Esophagus squamous epithelium (tissue), 5 donors: ENCODE data around the gene FOXL2NB. TPM values are rescaled to one million over a fixed set of nuclear protein-coding genes. Genes with fewer than 3 reads are reported as not detected.
"Not testable (repeated sequence)": the region's sequence is repeated elsewhere in the genome, so short reads cannot be mapped to it uniquely, and the experiment has no call there.

Source experiments
- DNase-seq: peaks from one replicate; lab custom pipeline; 2025; lab: John Stamatoyannopoulos, UW
- H3K27ac ChIP-seq, 4 donors: fragments of 200-600 bp; sonication (generic); one replicate each; pipeline ENCODE4 v1.5.1; 2016 to 2019; ENCODE audit warnings: mild to moderate bottlenecking in 1 of 4
- H3K27me3 ChIP-seq, 4 donors: fragments of 200-600 bp; sonication (generic); 1 replicate in 3 of 4; 2 replicates in 1 of 4; pipeline versions ENCODE4 v1.5.1 to v1.6.0; 2017 to 2021; ENCODE audit warnings: antibody characterized with exemption in 1 of 4
- H3K36me3 ChIP-seq, 3 donors: fragments of 200-600 bp; sonication (generic); one replicate each; pipeline ENCODE4 v1.5.1; 2016 to 2019
- H3K4me1 ChIP-seq, 3 donors: fragments of 200-600 bp; sonication (generic); one replicate each; pipeline ENCODE4 v1.5.1; 2017 to 2019
- H3K4me3 ChIP-seq, 4 donors: fragments of 200-600 bp; sonication (generic); 1 replicate in 3 of 4; 2 replicates in 1 of 4; pipeline ENCODE4 v1.5.1; 2016 to 2019; ENCODE audit warnings: mild to moderate bottlenecking in 2 of 4, moderate library complexity in 1 of 4
- H3K9me3 ChIP-seq, 3 donors: fragments of 200-600 bp; sonication (generic); one replicate each; pipeline ENCODE4 v1.5.1; 2016 to 2019
- POLR2A ChIP-seq, 4 donors: fragments of 450-650 bp; IDR thresholded peaks; one replicate each; pipeline ENCODE4 v1.6.1; 2017; ENCODE audit warnings: antibody characterized with exemption in 4 of 4, mild to moderate bottlenecking in 4 of 4, moderate library complexity in 3 of 4
- WGBS, 2 donors: methylation state at CpG; one replicate each; pipeline ENCODE4 v1.1.5; 2018; 5-methylcytosine and 5-hydroxymethylcytosine counted together
- intact Hi-C: fragments of 100-400 bp; cut with DNase I; formaldehyde crosslinking; loops from one replicate; pipeline ENCODE4 v1.15.0; 2022
- total RNA-seq, 4 donors: library from RNA; depleted of rRNA; stranded (reverse); fragments of >200 nt; gene quantifications; one replicate each; pipeline ENCODE4 v1.1.0, GENCODE V29; 2016
- TF ChIP-seq, protein P1 (sequence below), 6 experiments: fragments of 450-650 bp in 4 of 6; fragments of 200-600 bp in 2 of 6; sonication (generic) in 2 of 6; IDR thresholded peaks; one replicate each; pipeline ENCODE4 v1.5.1; 2016 to 2019; ENCODE audit warnings: antibody characterized with exemption in 6 of 6, mild to moderate bottlenecking in 4 of 6, moderate library complexity in 4 of 6
- donor health status: DM: yes; HTN: yes; CAD: no.

Gene FOXL2NB
- total RNA-seq, 4 donors from 2014 or later = 0.57 to 1.1 TPM; not detected in 2

DNA sequence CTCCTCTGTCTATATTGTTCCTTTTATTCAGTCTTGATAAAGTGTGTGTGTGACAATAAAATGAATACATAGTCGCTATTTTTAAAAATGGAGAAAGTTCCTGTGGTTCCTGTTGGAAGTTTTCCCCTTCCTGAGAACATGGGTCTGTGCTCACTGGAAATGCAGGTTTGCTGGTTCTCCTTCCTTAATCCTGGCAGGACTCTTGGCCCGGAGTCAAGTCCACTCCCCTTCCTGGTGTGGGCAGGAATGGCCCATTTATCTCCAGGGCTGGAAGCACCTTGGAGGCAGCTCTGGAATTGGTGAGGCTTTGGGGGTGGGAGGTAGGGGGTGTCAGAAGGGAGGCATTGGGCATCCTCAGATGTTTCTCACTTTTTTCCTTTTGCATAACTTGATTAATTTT is 30.2 kb upstream of the FOXL2NB start:
- Histone ChIP-seq H3K27me3 (no peaks in the 10 kb centered on the region), H3K36me3 (no peaks in the 10 kb centered on the region), H3K4me3 (no peak overlapping the region), H3K9me3 (no peaks in the 10 kb centered on the region), H3K4me1 (peaks cover 3 to 27% (median 15%) of the 10 kb centered on the region in 3 donors), H3K27ac (peak overlapping the region in 1 of 4 donors; percentile 93)
- intact Hi-C loops = loop anchor here (2.0 to 10.0 kb wide), 4 partner anchors 82 to 325 kb away; partner anchors contain the start of genes CEP70, FAIM and PIK3CB
- WGBS, 2 donors = 17 to 30% methylated on average over 1 to 2 of the region's 2 CpGs
- TF ChIP-seq, protein P1, sequence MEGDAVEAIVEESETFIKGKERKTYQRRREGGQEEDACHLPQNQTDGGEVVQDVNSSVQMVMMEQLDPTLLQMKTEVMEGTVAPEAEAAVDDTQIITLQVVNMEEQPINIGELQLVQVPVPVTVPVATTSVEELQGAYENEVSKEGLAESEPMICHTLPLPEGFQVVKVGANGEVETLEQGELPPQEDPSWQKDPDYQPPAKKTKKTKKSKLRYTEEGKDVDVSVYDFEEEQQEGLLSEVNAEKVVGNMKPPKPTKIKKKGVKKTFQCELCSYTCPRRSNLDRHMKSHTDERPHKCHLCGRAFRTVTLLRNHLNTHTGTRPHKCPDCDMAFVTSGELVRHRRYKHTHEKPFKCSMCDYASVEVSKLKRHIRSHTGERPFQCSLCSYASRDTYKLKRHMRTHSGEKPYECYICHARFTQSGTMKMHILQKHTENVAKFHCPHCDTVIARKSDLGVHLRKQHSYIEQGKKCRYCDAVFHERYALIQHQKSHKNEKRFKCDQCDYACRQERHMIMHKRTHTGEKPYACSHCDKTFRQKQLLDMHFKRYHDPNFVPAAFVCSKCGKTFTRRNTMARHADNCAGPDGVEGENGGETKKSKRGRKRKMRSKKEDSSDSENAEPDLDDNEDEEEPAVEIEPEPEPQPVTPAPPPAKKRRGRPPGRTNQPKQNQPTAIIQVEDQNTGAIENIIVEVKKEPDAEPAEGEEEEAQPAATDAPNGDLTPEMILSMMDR (IDR thresholded peaks at IDR 0.05) = no peak
- TF ChIP-seq POLR2A (IDR thresholded peaks at IDR 0.05) = no peak
- no peak for DNase-seq

DNA sequence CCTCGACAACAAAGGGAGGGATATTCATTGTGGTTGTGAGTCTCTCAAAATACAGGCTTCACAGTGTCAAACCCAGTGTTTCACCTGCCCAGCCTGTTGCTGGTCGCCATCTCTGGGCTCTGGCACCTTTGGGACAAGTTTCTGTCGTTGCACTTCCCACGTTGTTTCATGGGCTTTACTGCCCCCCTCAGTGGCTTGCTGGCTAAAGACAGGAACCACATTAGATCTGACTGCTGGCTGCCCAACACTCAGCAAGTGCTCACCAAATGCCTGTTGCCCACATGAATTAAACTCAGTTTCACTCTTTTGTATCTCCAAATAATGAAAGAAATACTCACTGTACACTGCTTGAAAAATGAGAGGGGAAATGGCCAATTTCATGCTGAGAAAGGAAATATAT is 27.7 kb upstream of the FOXL2NB start:
- no peak overlapping the region for H3K4me3 ChIP-seq
- WGBS, 2 donors = 63% methylated on average over 4 of the region's 4 CpGs
- no peak for TF ChIP-seq POLR2A (IDR thresholded peaks at IDR 0.05)
- TF ChIP-seq, protein P1 (IDR thresholded peaks at IDR 0.05) = no peak
- intact Hi-C loops = loop anchor here (5.0 to 10.0 kb wide), 3 partner anchors 85 to 327 kb away; partner anchors contain the start of genes CEP70, FAIM and PIK3CB
- no peak for DNase-seq
- peaks cover 3 to 25% (median 15%) of the 10 kb centered on the region in 3 donors for H3K4me1 ChIP-seq
- H3K9me3 ChIP-seq = no peaks in the 10 kb centered on the region
- no peak overlapping the region for H3K27ac ChIP-seq
- peaks cover 0 to 8% (median 0%) of the 10 kb centered on the region in 4 donors for H3K27me3 ChIP-seq
- no peaks in the 10 kb centered on the region for H3K36me3 ChIP-seq

DNA sequence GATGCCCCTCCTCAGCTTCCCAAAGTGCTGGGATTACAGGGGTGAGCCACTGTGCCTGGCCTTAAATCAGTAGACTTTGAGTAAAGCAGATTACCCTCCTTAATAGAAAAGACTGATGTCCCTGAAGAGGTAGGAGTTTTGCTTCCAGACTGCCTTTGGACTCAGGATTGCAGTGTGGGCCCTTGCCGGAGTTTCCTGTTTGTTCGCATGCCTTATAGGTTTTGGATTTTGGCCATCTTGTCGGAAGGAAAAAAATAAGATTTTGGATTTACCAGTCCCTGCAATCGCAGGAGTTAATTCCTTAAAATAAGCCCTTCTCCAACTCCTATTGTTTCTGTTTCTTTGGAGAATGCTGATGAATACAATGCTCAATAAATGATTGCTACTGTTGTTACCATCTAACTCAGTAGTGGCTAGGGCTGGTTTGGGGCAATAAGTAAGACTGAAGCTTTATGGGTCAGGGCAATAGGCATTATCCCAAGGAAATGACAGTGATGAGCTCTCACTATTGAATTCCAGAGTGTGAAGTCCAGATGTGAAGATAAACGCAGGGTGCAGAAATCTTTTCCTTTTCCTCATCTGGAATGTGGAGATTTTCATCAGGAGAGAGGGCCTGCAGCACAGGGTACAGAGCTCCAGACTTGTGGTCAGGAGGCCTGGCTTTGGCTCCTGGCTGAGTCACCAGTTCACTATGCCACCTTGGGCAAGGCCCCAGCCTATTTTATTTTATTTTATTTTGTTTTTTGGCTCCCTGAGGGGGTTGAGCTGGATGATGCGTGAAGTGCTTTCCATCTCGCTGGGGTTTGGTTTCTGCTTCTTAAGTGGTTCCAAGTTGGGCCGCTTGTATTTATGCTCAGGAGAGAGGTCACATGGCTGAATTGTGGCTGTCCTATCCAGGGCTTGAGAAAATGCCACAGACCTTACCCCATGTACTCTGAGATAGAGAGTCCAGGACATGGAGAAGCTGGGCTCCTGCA is 25.4 kb upstream of the FOXL2NB start:
- intact Hi-C loops = no loop called here
- no peak overlapping the region for H3K27ac ChIP-seq
- no peak for DNase-seq
- 64 to 66% methylated on average over 5 to 7 of the region's 8 CpGs for whole genome bisulfite sequencing, 2 donors
- TF ChIP-seq, protein P1 (IDR thresholded peaks at IDR 0.05) = no peak
- TF ChIP-seq POLR2A (IDR thresholded peaks at IDR 0.05) = no peak
- H3K4me1 ChIP-seq = peaks cover 0 to 9% (median 3%) of the 10 kb centered on the region in 3 donors
- no peaks in the 10 kb centered on the region for H3K9me3 ChIP-seq
- H3K4me3 ChIP-seq = no peak overlapping the region
- peaks cover 0 to 16% (median 0%) of the 10 kb centered on the region in 4 donors for H3K27me3 ChIP-seq
- no peaks in the 10 kb centered on the region for H3K36me3 ChIP-seq

DNA sequence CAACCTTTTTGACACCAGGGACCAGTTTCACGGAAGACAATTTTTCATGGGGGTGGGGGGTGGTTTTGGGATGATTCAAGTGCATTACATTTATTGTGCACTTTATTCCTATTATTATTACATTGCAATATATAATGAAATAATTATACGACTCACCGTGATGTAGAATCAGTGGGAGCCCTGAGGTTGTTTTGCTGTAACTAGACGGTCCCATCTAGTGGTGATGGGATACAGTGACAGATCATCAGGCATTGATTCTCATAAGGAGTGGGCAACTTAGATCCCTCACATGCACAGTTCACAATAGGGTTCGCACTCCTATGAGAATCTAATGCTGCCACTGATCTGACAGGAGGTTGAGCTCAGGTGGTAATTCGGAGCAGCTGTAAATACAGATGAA is 24.6 kb upstream of the FOXL2NB start:
- H3K27me3 ChIP-seq = peaks cover 0 to 16% (median 0%) of the 10 kb centered on the region in 4 donors
- H3K27ac ChIP-seq, intact Hi-C loops, H3K4me1 ChIP-seq, H3K36me3 ChIP-seq, H3K9me3 ChIP-seq, H3K4me3 ChIP-seq, DNase-seq: not testable (repeated sequence)
- WGBS, 2 donors = 80 to 82% methylated on average over 6 of the region's 6 CpGs

DNA sequence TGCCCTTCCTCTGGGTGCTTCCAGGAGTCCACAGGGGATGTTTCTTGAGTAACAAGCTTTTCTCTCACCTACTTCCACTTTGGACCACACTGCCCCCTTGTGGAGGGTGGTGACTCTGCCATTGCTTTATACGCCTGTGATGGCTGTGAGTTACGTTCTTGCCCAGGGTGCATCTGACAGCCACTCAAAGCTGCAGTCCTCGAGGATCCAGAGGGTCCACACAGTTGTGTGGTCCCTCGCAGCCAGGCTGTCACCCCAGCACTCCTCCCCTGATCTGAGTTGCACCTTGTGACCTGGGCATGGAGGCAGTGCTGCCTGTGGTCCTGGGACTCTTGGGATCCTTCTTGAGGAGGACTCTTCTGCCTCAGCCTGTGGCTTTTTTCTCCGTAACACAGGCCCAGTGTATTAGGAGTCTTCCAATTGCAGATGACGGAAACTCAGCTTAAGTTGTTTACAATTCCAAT is 23.5 kb upstream of the FOXL2NB start:
- H3K36me3 ChIP-seq = no peaks in the 10 kb centered on the region
- peak; percentile 21 for DNase-seq
- intact Hi-C loops = no loop called here
- H3K4me1 ChIP-seq = peaks cover 0 to 5% (median 0%) of the 10 kb centered on the region in 3 donors
- H3K4me3 ChIP-seq = no peak overlapping the region
- H3K9me3 ChIP-seq = no peaks in the 10 kb centered on the region
- H3K27me3 ChIP-seq = peaks cover 0 to 16% (median 0%) of the 10 kb centered on the region in 4 donors
- H3K27ac ChIP-seq = no peak overlapping the region
- TF ChIP-seq, protein P1 (IDR thresholded peaks at IDR 0.05) = peak; percentile 60 to 94 (median 87)
- TF ChIP-seq POLR2A (IDR thresholded peaks at IDR 0.05) = no peak
- 15 to 24% methylated on average over 5 to 6 of the region's 6 CpGs for WGBS, 2 donors
